Measurements from ENCODE around the gene LGALS8. TPM values are rescaled to one million over a fixed set of nuclear protein-coding genes. Genes with fewer than 3 reads are reported as not detected.

LGALS8 gene
- total RNA-seq, 6 experiments from 2014 or later: 27.4 to 37.5 (median 35.0) TPM

DNA sequence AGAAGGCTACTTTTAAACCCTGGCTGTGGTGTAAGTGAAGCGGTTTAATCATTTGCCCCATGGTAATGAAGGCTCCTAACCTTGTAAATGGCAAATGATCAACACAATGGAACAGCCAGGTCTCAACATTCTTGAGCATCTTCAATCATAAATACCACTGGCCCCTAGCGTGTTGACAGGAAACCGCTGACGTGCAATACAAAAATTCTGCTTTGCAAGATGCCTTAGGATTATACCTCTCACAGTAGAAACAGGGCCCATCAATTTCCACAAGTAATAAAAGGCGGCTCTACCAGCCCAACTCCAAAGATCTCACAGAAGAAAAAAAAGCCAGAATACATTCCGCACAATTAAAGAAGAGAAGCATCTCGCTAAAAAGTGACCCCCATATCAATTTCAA, 32.8 kb downstream of the LGALS8 start:
- TF ChIP-seq, protein P1, sequence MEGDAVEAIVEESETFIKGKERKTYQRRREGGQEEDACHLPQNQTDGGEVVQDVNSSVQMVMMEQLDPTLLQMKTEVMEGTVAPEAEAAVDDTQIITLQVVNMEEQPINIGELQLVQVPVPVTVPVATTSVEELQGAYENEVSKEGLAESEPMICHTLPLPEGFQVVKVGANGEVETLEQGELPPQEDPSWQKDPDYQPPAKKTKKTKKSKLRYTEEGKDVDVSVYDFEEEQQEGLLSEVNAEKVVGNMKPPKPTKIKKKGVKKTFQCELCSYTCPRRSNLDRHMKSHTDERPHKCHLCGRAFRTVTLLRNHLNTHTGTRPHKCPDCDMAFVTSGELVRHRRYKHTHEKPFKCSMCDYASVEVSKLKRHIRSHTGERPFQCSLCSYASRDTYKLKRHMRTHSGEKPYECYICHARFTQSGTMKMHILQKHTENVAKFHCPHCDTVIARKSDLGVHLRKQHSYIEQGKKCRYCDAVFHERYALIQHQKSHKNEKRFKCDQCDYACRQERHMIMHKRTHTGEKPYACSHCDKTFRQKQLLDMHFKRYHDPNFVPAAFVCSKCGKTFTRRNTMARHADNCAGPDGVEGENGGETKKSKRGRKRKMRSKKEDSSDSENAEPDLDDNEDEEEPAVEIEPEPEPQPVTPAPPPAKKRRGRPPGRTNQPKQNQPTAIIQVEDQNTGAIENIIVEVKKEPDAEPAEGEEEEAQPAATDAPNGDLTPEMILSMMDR (IDR thresholded peaks at IDR 0.05): no peak
- no peaks in the 10 kb centered on the region for H3K9me3 Mint-ChIP-seq
- no peaks in the 10 kb centered on the region for H3K4me1 Mint-ChIP-seq (ENCODE audit: low read depth)
- no peak overlapping the region for H3K4me3 Mint-ChIP-seq
- no peak overlapping the region for H3K27ac Mint-ChIP-seq
- H3K27me3 Mint-ChIP-seq (ENCODE audit: insufficient read depth): no peaks in the 10 kb centered on the region
- no peak for DNase-seq
- peaks cover 37% of the 10 kb centered on the region for H3K36me3 Mint-ChIP-seq (ENCODE audit: low read depth)

DNA sequence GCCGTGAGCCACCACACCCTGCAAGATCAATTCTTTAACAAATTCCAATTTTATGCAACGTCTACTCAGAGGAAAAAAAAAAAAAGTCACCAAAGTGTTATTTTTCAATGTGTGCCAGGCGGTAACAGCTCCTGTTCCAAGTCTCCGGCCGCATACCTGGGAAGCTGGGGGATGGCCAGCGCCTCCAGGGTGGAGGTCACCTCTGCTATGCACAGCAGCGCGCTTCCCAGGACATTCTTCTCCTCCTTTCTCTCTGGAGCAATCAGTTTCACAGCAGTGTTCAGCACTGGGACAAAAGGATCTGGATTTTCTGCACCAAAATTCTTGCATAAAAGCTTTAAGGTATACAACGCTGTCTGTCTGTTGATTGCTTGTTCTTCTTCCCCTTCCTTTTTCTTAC, 34.3 kb downstream of the LGALS8 start:
- DNase-seq: no peak
- no peak overlapping the region for H3K4me3 Mint-ChIP-seq
- no peak overlapping the region for H3K27ac Mint-ChIP-seq
- TF ChIP-seq, protein P1 (IDR thresholded peaks at IDR 0.05): no peak
- no peaks in the 10 kb centered on the region for H3K27me3 Mint-ChIP-seq (ENCODE audit: insufficient read depth)
- no peaks in the 10 kb centered on the region for H3K4me1 Mint-ChIP-seq (ENCODE audit: low read depth)
- H3K36me3 Mint-ChIP-seq (ENCODE audit: low read depth): peaks cover 34% of the 10 kb centered on the region
- H3K9me3 Mint-ChIP-seq: no peaks in the 10 kb centered on the region

DNA sequence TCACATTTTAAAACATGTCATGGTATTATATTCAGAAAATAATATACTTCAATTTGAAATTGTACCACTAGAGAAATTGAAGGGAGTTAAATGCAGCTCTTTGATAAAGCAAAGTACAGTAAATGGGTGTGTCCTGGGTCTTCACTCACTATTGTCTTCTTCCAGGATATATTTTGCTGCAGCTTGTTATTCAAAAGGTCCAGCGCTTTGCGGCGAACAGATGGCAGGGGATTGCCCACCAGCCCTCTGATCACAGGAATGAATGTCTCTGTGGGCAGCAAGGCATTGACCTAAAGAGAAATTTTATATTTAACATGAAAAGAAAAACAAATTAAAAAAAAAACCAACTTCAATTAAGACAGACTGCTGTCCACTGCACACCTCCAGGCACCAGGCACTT, 35.1 kb downstream of the LGALS8 start:
- DNase-seq: no peak
- Mint-ChIP-seq H3K27me3 (ENCODE audit: insufficient read depth) (no peaks in the 10 kb centered on the region), H3K27ac (no peak overlapping the region), H3K36me3 (ENCODE audit: low read depth) (peaks cover 34% of the 10 kb centered on the region), H3K4me1 (ENCODE audit: low read depth) (no peaks in the 10 kb centered on the region), H3K9me3 (no peaks in the 10 kb centered on the region), H3K4me3 (no peak overlapping the region)
- TF ChIP-seq, protein P1 (IDR thresholded peaks at IDR 0.05): no peak

DNA sequence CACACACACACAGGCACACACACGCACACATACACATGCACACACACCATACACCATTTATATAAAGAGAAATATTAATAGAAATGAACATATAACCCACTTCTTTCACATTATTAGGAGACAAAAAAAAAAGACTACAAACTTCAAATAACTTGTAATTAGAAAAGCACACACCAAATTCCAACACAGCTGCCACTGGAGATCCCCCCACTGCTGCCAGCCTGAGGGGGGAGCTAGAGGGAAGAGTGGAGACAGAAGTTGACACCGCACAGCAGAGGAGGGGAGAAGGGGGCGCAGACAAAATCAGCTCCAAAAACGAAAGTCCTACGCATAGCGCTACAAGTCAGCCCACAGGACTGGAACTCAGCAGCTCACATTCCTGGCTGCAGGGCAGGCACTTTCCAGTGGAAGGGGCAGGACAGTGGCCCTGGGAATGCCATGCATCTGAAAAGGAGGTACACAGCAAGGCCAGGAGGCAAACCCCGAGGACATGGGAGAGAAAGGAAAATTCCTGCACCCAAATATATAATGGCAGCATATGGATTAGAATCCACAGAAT, 36.5 kb downstream of the LGALS8 start:
- Mint-ChIP-seq H3K27me3 (ENCODE audit: insufficient read depth) (no peaks in the 10 kb centered on the region), H3K4me1 (ENCODE audit: low read depth) (no peaks in the 10 kb centered on the region), H3K36me3 (ENCODE audit: low read depth) (peaks cover 36% of the 10 kb centered on the region), H3K27ac (no peak overlapping the region), H3K4me3 (no peak overlapping the region), H3K9me3 (no peaks in the 10 kb centered on the region)
- TF ChIP-seq, protein P1 (IDR thresholded peaks at IDR 0.05): no peak
- DNase-seq: no peak

DNA sequence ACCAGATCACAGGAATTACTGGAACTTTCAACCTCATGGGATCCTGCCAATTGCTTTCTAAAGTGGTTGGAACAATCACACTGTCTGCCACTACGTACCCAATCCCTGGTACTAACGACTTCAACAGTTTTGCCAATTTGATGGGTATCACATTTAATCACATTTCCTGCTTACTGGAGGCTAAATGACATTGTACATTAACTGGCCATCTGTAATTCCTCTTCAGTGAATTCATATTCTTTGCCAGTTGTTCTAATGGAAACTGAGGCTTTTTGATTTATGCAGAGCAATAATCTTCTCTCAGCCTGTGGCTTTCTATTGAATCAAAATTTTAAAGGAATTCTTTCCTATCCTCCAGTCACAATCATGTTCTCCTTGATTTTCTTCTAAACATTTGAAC, 38.2 kb downstream of the LGALS8 start:
- H3K27ac Mint-ChIP-seq: no peak overlapping the region
- no peaks in the 10 kb centered on the region for H3K27me3 Mint-ChIP-seq (ENCODE audit: insufficient read depth)
- no peak for DNase-seq
- H3K4me3 Mint-ChIP-seq: no peak overlapping the region
- H3K4me1 Mint-ChIP-seq (ENCODE audit: low read depth): no peaks in the 10 kb centered on the region
- H3K36me3 Mint-ChIP-seq (ENCODE audit: low read depth): peaks cover 26% of the 10 kb centered on the region
- H3K9me3 Mint-ChIP-seq: no peaks in the 10 kb centered on the region
- TF ChIP-seq, protein P1 (IDR thresholded peaks at IDR 0.05): no peak

DNA sequence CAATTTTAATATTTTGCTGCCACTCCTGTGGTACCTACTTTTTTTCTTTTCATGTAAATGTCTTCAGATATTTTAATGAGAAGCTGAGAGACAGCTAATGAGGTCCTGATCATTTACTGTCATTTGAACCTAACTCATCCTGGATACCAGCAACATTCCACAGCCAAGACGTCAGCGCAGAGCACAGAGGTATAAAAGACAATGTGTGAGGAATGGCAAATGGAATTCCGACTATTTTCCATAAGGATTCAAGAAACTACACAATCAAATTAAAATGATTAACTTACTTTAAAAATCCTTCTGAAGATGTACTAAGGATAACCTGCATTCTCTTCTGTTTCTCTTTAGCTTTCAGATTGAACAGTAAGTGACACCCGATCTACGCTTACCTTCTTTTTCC, 41.7 kb downstream of the LGALS8 start:
- Mint-ChIP-seq H3K27me3 (ENCODE audit: insufficient read depth) (no peaks in the 10 kb centered on the region), H3K4me1 (ENCODE audit: low read depth) (no peaks in the 10 kb centered on the region), H3K27ac (no peak overlapping the region), H3K4me3 (no peak overlapping the region), H3K9me3 (no peaks in the 10 kb centered on the region), H3K36me3 (ENCODE audit: low read depth) (peaks cover 18% of the 10 kb centered on the region)
- TF ChIP-seq, protein P1 (IDR thresholded peaks at IDR 0.05): no peak
- DNase-seq: no peak

Measured in HFFc6 (cell line).